Coronary artery (tissue), 2 donors: ENCODE data around the gene ELOVL5.

Source experiments
- DNase-seq: peaks from one replicate; pipeline ENCODE4 v3.0.0-alpha.2; 2017; ENCODE audit warnings: low spot score
- H3K27ac ChIP-seq, 2 donors: fragments of 200-600 bp; sonication (generic); one replicate each; pipeline ENCODE4 v1.5.1; 2016 to 2019
- H3K4me3 ChIP-seq: fragments of 200-600 bp; sonication (generic); 2 replicates; pipeline ENCODE4 v1.5.1; 2016; ENCODE audit warnings: mild to moderate bottlenecking, moderate library complexity
- CTCF ChIP-seq: fragments of 200-600 bp; sonication (generic); IDR thresholded peaks from one replicate; pipeline ENCODE4 v1.5.1; 2019; ENCODE audit warnings: antibody characterized with exemption

The ELOVL5 gene

GRCh38 chr6:53331678-53332077, 17.1 kb downstream of the ELOVL5 start:
- no peak for TF ChIP-seq CTCF
- Histone ChIP-seq H3K27ac (no peak overlapping the region), H3K4me3 (no peak overlapping the region)
- DNase-seq: no peak

- TF ChIP-seq CTCF: no peak
- Histone ChIP-seq H3K27ac (no peak overlapping the region), H3K4me3 (no peak overlapping the region)
- no peak for DNase-seq
Observed at GRCh38 chr6:53330137-53330536, 18.6 kb downstream of the ELOVL5 start.

GRCh38 chr6:53328375-53328774, 20.4 kb downstream of the ELOVL5 start:
- H3K4me3 ChIP-seq: no peak overlapping the region
- no peak for TF ChIP-seq CTCF
- no peak for DNase-seq
- H3K27ac ChIP-seq: no peak overlapping the region

GRCh38 chr6:53327017-53327395, 21.7 kb downstream of the ELOVL5 start:
- peak overlapping the region; percentile 54 to 56 for H3K27ac ChIP-seq
- no peak for DNase-seq
- no peak for TF ChIP-seq CTCF
- no peak overlapping the region for H3K4me3 ChIP-seq

- no peak overlapping the region for H3K4me3 ChIP-seq
- TF ChIP-seq CTCF: no peak
- no peak for DNase-seq
- H3K27ac ChIP-seq: peak overlapping the region; percentile 54 to 56
Observed at GRCh38 chr6:53326372-53327016, 22.3 kb downstream of the ELOVL5 start.

GRCh38 chr6:53325785-53326184, 23.0 kb downstream of the ELOVL5 start:
- DNase-seq: no peak
- peak overlapping the region in 1 of 2 donors; percentile 56 for H3K27ac ChIP-seq
- H3K4me3 ChIP-seq: no peak overlapping the region
- TF ChIP-seq CTCF: no peak

GRCh38 chr6:53322188-53323029, 26.3 kb downstream of the ELOVL5 start:
- Histone ChIP-seq H3K27ac (peak overlapping the region; percentile 36 to 47), H3K4me3 (no peak overlapping the region)
- TF ChIP-seq CTCF: no peak
- no peak for DNase-seq
